NCI-H2227 (cell line): Measurements from ENCODE around the gene ALKBH4.
"Not testable (repeated sequence)": the region's sequence is repeated elsewhere in the genome, so short reads cannot be mapped to it uniquely, and the experiment has no call there.

Source experiments
- DNase-seq: peaks from one replicate; lab custom pipeline; 2025; ENCODE audit not compliant: unreplicated experiment; lab: John Stamatoyannopoulos, UW

The ALKBH4 gene

GRCh38 chr7:102478314-102479208 lies 13.9 kb upstream of the ALKBH4 start, which contains the start of gene POLR2J:
POLR2J (minus strand) TSS chr7:102478922; CDS start chr7:102478860, 62 bp downstream.
- not testable (repeated sequence) for DNase-seq

GRCh38 chr7:102474736-102475435 lies 10.2 kb upstream of the ALKBH4 start:
- not testable (repeated sequence) for DNase-seq

GRCh38 chr7:102474116-102474515 lies 9.5 kb upstream of the ALKBH4 start:
- not testable (repeated sequence) for DNase-seq

- DNase-seq = no peak
Observed at GRCh38 chr7:102473271-102473991, 8.8 kb upstream of the ALKBH4 start.

- no peak for DNase-seq
Observed at GRCh38 chr7:102472126-102473041, 7.7 kb upstream of the ALKBH4 start.

- DNase-seq = no peak
Observed at GRCh38 chr7:102471791-102472125, 7.1 kb upstream of the ALKBH4 start.

GRCh38 chr7:102469972-102470825 lies 5.5 kb upstream of the ALKBH4 start:
- no peak for DNase-seq

- DNase-seq = no peak
Observed at GRCh38 chr7:102469351-102469971, 4.8 kb upstream of the ALKBH4 start.

- DNase-seq = no peak
Observed at GRCh38 chr7:102468478-102469350, 4.1 kb upstream of the ALKBH4 start.

GRCh38 chr7:102467581-102468477 lies 3.2 kb upstream of the ALKBH4 start:
- DNase-seq = no peak

- DNase-seq = no peak
Observed at GRCh38 chr7:102466097-102466496, 1.4 kb upstream of the ALKBH4 start.

GRCh38 chr7:102463841-102464576 lies 654 bp downstream of the ALKBH4 start:
- no peak for DNase-seq

- DNase-seq = no peak
Observed at GRCh38 chr7:102460467-102460866, 4.2 kb downstream of the ALKBH4 start.

GRCh38 chr7:102459221-102459844 lies 5.3 kb downstream of the ALKBH4 start:
- DNase-seq = no peak

GRCh38 chr7:102457352-102457924 lies 7.2 kb downstream of the ALKBH4 start:
- no peak for DNase-seq

GRCh38 chr7:102456327-102456726 lies 8.3 kb downstream of the ALKBH4 start:
- DNase-seq = no peak
